AG09309 (cell line): Measurements from ENCODE around the gene CNIH4.

ENCODE experiments used
- DNase-seq: peaks from one replicate; pipeline ENCODE4 v3.0.0-alpha.2; 2010; ENCODE audit warnings: low read depth
- H3K4me3 ChIP-seq: 2 replicates; pipeline ENCODE4 v1.5.1; 2011; ENCODE audit warnings: mild to moderate bottlenecking, low read depth, low read length, moderate library complexity; ENCODE audit not compliant: control insufficient read depth
- CTCF ChIP-seq: IDR thresholded peaks from 2 replicates; pipeline ENCODE4 v1.5.1; 2011; ENCODE audit warnings: mild to moderate bottlenecking, low read depth, low read length, inconsistent platforms; ENCODE audit not compliant: insufficient read depth, control insufficient read depth; ENCODE audit errors: missing control alignments

The CNIH4 gene

GRCh38 chr1:224328644-224329043 lies 28.0 kb upstream of the CNIH4 start:
- no peak for DNase-seq
- no peak for TF ChIP-seq CTCF
- H3K4me3 ChIP-seq: peak overlapping the region; percentile 97; the same call in 1 of the 2 replicates

GRCh38 chr1:224329484-224329841 lies 27.2 kb upstream of the CNIH4 start:
- no peak for DNase-seq
- no peak for TF ChIP-seq CTCF
- H3K4me3 ChIP-seq: peak overlapping the region; percentile 97

GRCh38 chr1:224329842-224330753 lies 26.6 kb upstream of the CNIH4 start, which contains the start of gene NVL:
NVL (minus strand) TSS chr1:224330172; CDS start chr1:224330127, 45 bp downstream.
- peak within 1 kb of the TSS; percentile 97 for H3K4me3 ChIP-seq
- TF ChIP-seq CTCF: no peak
- DNase-seq: peak; percentile 35

- no peak for TF ChIP-seq CTCF
- no peak overlapping the region for H3K4me3 ChIP-seq
- no peak for DNase-seq
These were observed 25.4 kb upstream of the CNIH4 start for GRCh38 chr1:224331326-224331725.

GRCh38 chr1:224331824-224332223 lies 24.9 kb upstream of the CNIH4 start:
- DNase-seq: no peak
- TF ChIP-seq CTCF: no peak
- no peak overlapping the region for H3K4me3 ChIP-seq

GRCh38 chr1:224333309-224333926 lies 23.3 kb upstream of the CNIH4 start:
- no peak overlapping the region for H3K4me3 ChIP-seq
- DNase-seq: no peak

More at GRCh38 chr1:224333309-224333926, 23.3 kb upstream of the CNIH4 start:
- peak; percentile 57 for TF ChIP-seq CTCF
